ENCODE data around the gene NAT9. TPM values are rescaled to one million over a fixed set of nuclear protein-coding genes. Genes with fewer than 3 reads are reported as not detected.

The NAT9 gene
- total and polyA plus RNA-seq, 2 of the 4 experiments (the other 2 are of a cell fraction) = 48.9 to 62.0 TPM

- BruUV-seq (replicated peaks) = no TSS peak
- in situ Hi-C loops (cut with MboI; ENCODE audit: low sequenced_read_pairs) = no loop called here
These were observed 16.2 kb downstream of the NAT9 start for GRCh38 chr17:74759941-74760340.

More at GRCh38 chr17:74759941-74760340, 16.2 kb downstream of the NAT9 start:
- H3K79me1 ChIP-seq (ENCODE audit: low read depth in 1 of 2, low read length in 2 of 2) = peaks cover 0 to 10% of the 10 kb centered on the region in 2 experiments; a peak in 2 of 4 replicates
- H3K23ac ChIP-seq (ENCODE audit: low read depth, low read length) = no peak overlapping the region
- H2BK5ac ChIP-seq (ENCODE audit: low read depth, low read length, poor library complexity, severe bottlenecking) = no peak overlapping the region
- no peak overlapping the region for H3K18ac ChIP-seq (ENCODE audit: low read depth, low read length)
- no peak overlapping the region for H2BK15ac ChIP-seq (ENCODE audit: low read depth, low read length)
- POLR2A ChIA-PET (ENCODE audit: unreplicated experiment) = no interaction called here
- H3K9me3 ChIP-seq (ENCODE audit: control insufficient read depth, insufficient read depth, low read length) = no peaks in the 10 kb centered on the region
- H3K27ac ChIP-seq (ENCODE audit: insufficient read depth, low read length) = no peak overlapping the region
- TF ChIP-seq POLR2A (IDR thresholded peaks at IDR 0.05; ENCODE audit: low read depth, low read length) (no peak), ELK1 (IDR thresholded peaks at IDR 0.05; ENCODE audit: borderline replicate concordance, low read depth, low read length) (no peak), FOS (IDR thresholded peaks at IDR 0.05; ENCODE audit: low read depth, low read length) (no peak), MAZ (IDR thresholded peaks at IDR 0.05; ENCODE audit: borderline replicate concordance, low read depth, low read length) (no peak), MAFK (IDR thresholded peaks at IDR 0.05; ENCODE audit: low read depth, low read length) (no peak), RFX5 (IDR thresholded peaks at IDR 0.05; ENCODE audit: low read depth, low read length) (no peak), RCOR1 (IDR thresholded peaks at IDR 0.05; ENCODE audit: insufficient replicate concordance, low read length) (no peak), CTCF (conservative IDR thresholded peaks at IDR 0.05; ENCODE audit: low read depth, low read length) (no peak), MXI1 (IDR thresholded peaks at IDR 0.05; ENCODE audit: borderline replicate concordance, low read depth, low read length) (no peak), RAD21 (IDR thresholded peaks at IDR 0.05; ENCODE audit: low read length) (no peak), NFE2L2 (IDR thresholded peaks at IDR 0.05; ENCODE audit: low read depth, low read length) (no peak), SMC3 (IDR thresholded peaks at IDR 0.05; ENCODE audit: low read depth, low read length) (no peak), CHD1 (IDR thresholded peaks at IDR 0.05; ENCODE audit: low read depth, low read length) (no peak), BHLHE40 (IDR thresholded peaks at IDR 0.05; ENCODE audit: low read depth, low read length) (no peak), CEBPB (IDR thresholded peaks at IDR 0.05; ENCODE audit: low read depth, low read length) (no peak)
- H2AFZ ChIP-seq (replicated peaks; ENCODE audit: low read length, poor library complexity) = peak overlapping the region; percentile 21
- 0 out of 2 replicates have a peak, but pooled peaks cover 6% of the 10 kb centered on the region for H3K9me1 ChIP-seq (ENCODE audit: insufficient read depth, low read length)
- peaks cover 8% of the 10 kb centered on the region for H4K20me1 ChIP-seq (ENCODE audit: insufficient read depth, low read length)
- H2BK20ac ChIP-seq (ENCODE audit: low read depth, low read length) = no peak overlapping the region
- peaks cover 25% of the 10 kb centered on the region for H3K4me1 ChIP-seq (ENCODE audit: control insufficient read depth, insufficient read depth, low read length)
- dilution Hi-C loops (cut with HindIII; ENCODE audit: low sequenced_read_pairs, unreplicated experiment) (no loop called here), intact Hi-C loops (cut with micrococcal nuclease) (no loop called here)
- CTCF ChIA-PET = interaction anchor here (1.0 kb wide), 1 partner anchor 11 kb away, joined by 4 read pairs; no protein-coding TSS in a partner anchor
- H3K56ac ChIP-seq (ENCODE audit: extremely low read depth, insufficient read depth, low read length) = no peak overlapping the region
- no peak overlapping the region for H4K91ac ChIP-seq (ENCODE audit: insufficient read depth, low read depth, low read length)
- H2AK5ac ChIP-seq (ENCODE audit: low read depth, low read length) = no peak overlapping the region
- DNase-seq (no peak), ATAC-seq (ENCODE audit: low read depth) (no peak)
- H4K5ac ChIP-seq (ENCODE audit: low read depth, low read length) = no peak overlapping the region
- WGBS, 2 experiments (ENCODE audit: extremely low coverage in 2 of 2, insufficient read length in 1 of 2) = 29% methylated on average over 1 of the region's 10 CpGs; no CpG with 5 or more reads in 1 of the 2 experiments
- no peaks in the 10 kb centered on the region for H3K27me3 ChIP-seq (ENCODE audit: control insufficient read depth, insufficient read depth, low read length)
- no peaks in the 10 kb centered on the region for H3K36me3 ChIP-seq (ENCODE audit: control insufficient read depth, insufficient read depth, low read length)
- no peak overlapping the region for H3K9ac ChIP-seq (ENCODE audit: low read depth, low read length)
- no peak overlapping the region for H4K8ac ChIP-seq (ENCODE audit: low read depth in 2 of 2, low read length in 2 of 2)
- no peak overlapping the region for H3K4ac ChIP-seq (ENCODE audit: low read depth, low read length)
- no peak overlapping the region for H3K14ac ChIP-seq (replicated peaks; ENCODE audit: low read depth, low read length)
- H2BK120ac ChIP-seq (ENCODE audit: low read depth, low read length) = no peak overlapping the region
- H2AK9ac ChIP-seq (replicated peaks; ENCODE audit: low read depth, low read length, poor library complexity) = no peak overlapping the region
- no peak overlapping the region for H3K4me3 ChIP-seq (ENCODE audit: insufficient read depth, low read depth, low read length)
- H3K4me2 ChIP-seq (ENCODE audit: low read depth, low read length) = no peak overlapping the region

Data from IMR-90 (cell line).